SK-N-SH (cell line): ENCODE data around the gene ZNF516. TPM values are rescaled to one million over a fixed set of nuclear protein-coding genes. Genes with fewer than 3 reads are reported as not detected.

Source experiments
- CTCF ChIA-PET: fragments of 300-600, 350-600 bp; formaldehyde crosslinking; extraction: SDS; loops from one replicate; lab custom pipeline; 2021; lab: Yijun Ruan, JAX
- POLR2A ChIA-PET: fragments of 350-600 bp; sonication (Branson Sonifier 250); formaldehyde crosslinking; extraction: SDS; loops from one replicate; lab custom pipeline; 2020; ENCODE audit warnings: antibody characterized with exemption, inconsistent platforms; lab: Yijun Ruan, JAX
- DNase-seq: peaks from one replicate; pipeline ENCODE4 v3.0.0; 2012
- H2AFZ ChIP-seq: fragments of 200-600 bp; sonication (generic); 2 replicates; pipeline ENCODE4 v1.8.1; 2016; ENCODE audit warnings: antibody characterized with exemption, mild to moderate bottlenecking, low read depth
- H3F3A ChIP-seq: fragments of 200-600 bp; sonication (generic); replicated peaks from 2 replicates; pipeline ENCODE3; 2016; ENCODE audit warnings: antibody characterized with exemption, mild to moderate bottlenecking; ENCODE audit not compliant: insufficient read depth
- H3K27ac ChIP-seq, 2 experiments: fragments of 200-500 bp in 1 of 2; fragments of 200-600 bp in 1 of 2; sonication (Bioruptor generic) in 1 of 2; sonication (generic), shearing (Covaris generic) in 1 of 2; 2 replicates each; pipeline versions ENCODE4 v1.5.1 to v1.6.1; 2014 to 2016; ENCODE audit warnings: low read depth in 2 of 2, inconsistent platforms in 1 of 2, low read length in 1 of 2, mild to moderate bottlenecking in 1 of 2, mixed read lengths in 1 of 2
- H3K27me3 ChIP-seq: fragments of 200-600 bp; sonication (generic), shearing (Covaris generic); 2 replicates; pipeline ENCODE4 v1.6.1; 2016; ENCODE audit warnings: mixed run types; ENCODE audit not compliant: insufficient read depth
- H3K36me3 ChIP-seq, 2 experiments: fragments of 200-500 bp in 1 of 2; fragments of 200-600 bp in 1 of 2; sonication (Bioruptor generic) in 1 of 2; sonication (generic) in 1 of 2; replicated peaks in 1 of 2; 2 replicates each; pipeline versions ENCODE3 to v1.5.1; 2014 to 2016; ENCODE audit warnings: low read length in 1 of 2, mild to moderate bottlenecking in 1 of 2; ENCODE audit not compliant: insufficient read depth in 2 of 2, control insufficient read depth in 1 of 2
- H3K4me1 ChIP-seq, 2 experiments: fragments of 200-500 bp in 1 of 2; fragments of 200-600 bp in 1 of 2; sonication (Bioruptor generic) in 1 of 2; sonication (generic), shearing (Covaris generic) in 1 of 2; 2 replicates each; pipeline versions ENCODE4 v1.5.1 to v1.6.1; 2014 to 2016; ENCODE audit warnings: low read depth in 1 of 2, low read length in 1 of 2, mixed run types in 1 of 2; ENCODE audit not compliant: insufficient read depth in 2 of 2, control insufficient read depth in 1 of 2
- H3K4me2 ChIP-seq: fragments of 200-600 bp; sonication (generic), shearing (Covaris generic); 2 replicates; pipeline ENCODE4 v1.6.1; 2017; ENCODE audit warnings: mixed run types
- H3K4me3 ChIP-seq, 2 experiments: fragments of 200-500 bp in 1 of 2; fragments of 200-600 bp in 1 of 2; sonication (Bioruptor generic) in 1 of 2; sonication (generic), shearing (Covaris generic) in 1 of 2; 2 replicates each; pipeline versions ENCODE4 v1.5.1 to v1.8.1; 2014 to 2016; ENCODE audit warnings: low read depth in 2 of 2, inconsistent platforms in 1 of 2, low read length in 1 of 2, mild to moderate bottlenecking in 1 of 2, mixed read lengths in 1 of 2, moderate library complexity in 1 of 2
- H3K79me2 ChIP-seq: fragments of 200-600 bp; sonication (generic); 2 replicates; pipeline ENCODE4 v1.8.1; 2017; ENCODE audit warnings: mild to moderate bottlenecking; ENCODE audit not compliant: insufficient read depth
- H3K9ac ChIP-seq: fragments of 200-600 bp; sonication (generic); 2 replicates; pipeline ENCODE4 v1.6.1; 2017; ENCODE audit warnings: mixed run types
- H3K9me2 ChIP-seq: fragments of 200-600 bp; sonication (generic); 2 replicates; pipeline ENCODE4 v1.6.1; 2017; ENCODE audit warnings: mixed run types
- H3K9me3 ChIP-seq: fragments of 200-600 bp; sonication (generic); 2 replicates; pipeline ENCODE4 v1.6.1; 2017; ENCODE audit warnings: mixed run types, mild to moderate bottlenecking, moderate library complexity
- H4K20me1 ChIP-seq: fragments of 200-600 bp; sonication (generic); 2 replicates; pipeline ENCODE4 v1.6.1; 2017; ENCODE audit warnings: mild to moderate bottlenecking, mixed run types; ENCODE audit not compliant: insufficient read depth
- CHD2 ChIP-seq: fragments of 150-350 bp; IDR thresholded peaks from 2 replicates; pipeline ENCODE4 v1.6.1; 2018; ENCODE audit warnings: low read length; ENCODE audit not compliant: partially characterized antibody
- EP300 ChIP-seq, 2 experiments: IDR thresholded peaks; 2 replicates each; pipeline versions ENCODE4 v1.4.0 to v1.6.1; 2012; ENCODE audit warnings: borderline replicate concordance in 1 of 2, low read depth in 1 of 2, low read length in 1 of 2
- EZH2phosphoT487 ChIP-seq: fragments of 200-600 bp; sonication (generic); IDR thresholded peaks from 2 replicates; pipeline ENCODE4 v1.6.1; 2017; ENCODE audit warnings: low read depth, mixed run types, mild to moderate bottlenecking, antibody characterized with exemption, moderate library complexity, borderline replicate concordance
- FOXJ3 ChIP-seq: sonication (generic); formaldehyde crosslinking; IDR thresholded peaks from 2 replicates; pipeline ENCODE4 v1.5.1; 2020; ENCODE audit warnings: mild to moderate bottlenecking, missing genetic modification reagents
- MXI1 ChIP-seq: IDR thresholded peaks from 2 replicates; pipeline ENCODE4 v1.6.1; 2012; ENCODE audit warnings: mild to moderate bottlenecking, low read depth, low read length, improper control_type of control experiment
- NRF1 ChIP-seq: IDR thresholded peaks from 2 replicates; pipeline ENCODE4 v1.6.1; 2012; ENCODE audit warnings: low read depth, mild to moderate bottlenecking, low read length
- RXRA ChIP-seq: IDR thresholded peaks from 2 replicates; pipeline ENCODE4 v1.4.0; 2012; ENCODE audit warnings: low read depth, mild to moderate bottlenecking, borderline replicate concordance
- SMC3 ChIP-seq: IDR thresholded peaks from 2 replicates; pipeline ENCODE4 v1.6.1; 2012; ENCODE audit warnings: low read depth, low read length, improper control_type of control experiment
- TCF12 ChIP-seq: IDR thresholded peaks from 2 replicates; pipeline ENCODE4 v1.4.0; 2012
- YY1 ChIP-seq: IDR thresholded peaks from 2 replicates; pipeline ENCODE4 v1.4.0; 2012; ENCODE audit warnings: low read depth, mild to moderate bottlenecking
- WGBS: methylation state at CpG from one replicate; pipeline ENCODE4 v1.1.6; 2017; ENCODE audit warnings: low lambda C conversion rate; 5-methylcytosine and 5-hydroxymethylcytosine counted together
- polyA plus RNA-seq, 3 experiments: library from polyadenylated mRNA; depleted of rRNA; stranded (reverse); fragments of >200 nt; gene quantifications; 2 replicates each; pipeline ENCODE4 v1.2.3, GENCODE V29; 2012
- TF ChIP-seq, protein P1 (sequence below): fragments of 150-350 bp; IDR thresholded peaks from 2 replicates; pipeline ENCODE4 v1.6.1; 2017; ENCODE audit warnings: antibody characterized with exemption, low read length, low read depth, borderline replicate concordance
- TF ChIP-seq, protein P2 (sequence below): IDR thresholded peaks from 2 replicates; pipeline ENCODE4 v1.4.0; 2012; ENCODE audit warnings: low read depth, borderline replicate concordance
- TF ChIP-seq, protein P3 (sequence below): fragments of 150-350 bp; IDR thresholded peaks from 2 replicates; pipeline ENCODE4 v1.6.1; 2016; ENCODE audit warnings: mild to moderate bottlenecking, low read depth, low read length
- TF ChIP-seq, protein P4 (sequence below): fragments of 200-600 bp; sonication (generic); IDR thresholded peaks from 2 replicates; pipeline ENCODE4 v1.6.1; 2017; ENCODE audit warnings: antibody characterized with exemption, mild to moderate bottlenecking, moderate library complexity

Gene ZNF516
- polyA plus RNA-seq, 1 of the 3 experiments (the other 2 are of a cell fraction) = 4.4 TPM

DNA sequence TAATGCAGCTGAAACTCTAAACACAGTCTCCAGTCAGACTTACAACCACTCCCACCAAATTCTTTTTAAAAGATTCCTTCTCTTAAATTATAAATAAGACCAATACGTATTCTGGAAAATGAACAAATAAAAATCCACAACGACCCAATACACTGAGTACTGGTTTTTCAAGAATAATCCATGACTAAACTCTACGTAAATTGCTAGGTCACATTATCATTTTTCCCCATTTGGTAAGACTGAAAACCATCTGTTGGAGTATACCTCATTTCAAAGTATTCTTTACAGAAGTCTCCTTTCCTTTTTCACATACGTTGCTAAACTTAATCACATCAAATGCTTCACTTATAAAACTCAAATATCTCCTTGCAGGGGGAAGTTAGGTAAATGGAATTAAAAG, 6.0 kb downstream of the ZNF516 start:
- H3F3A ChIP-seq = peaks cover 10% of the 10 kb centered on the region
- no peak for TF ChIP-seq TCF12
- TF ChIP-seq FOXJ3 (CRISPR knock-in tag) = no peak
- TF ChIP-seq RXRA = no peak
- TF ChIP-seq, protein P1, sequence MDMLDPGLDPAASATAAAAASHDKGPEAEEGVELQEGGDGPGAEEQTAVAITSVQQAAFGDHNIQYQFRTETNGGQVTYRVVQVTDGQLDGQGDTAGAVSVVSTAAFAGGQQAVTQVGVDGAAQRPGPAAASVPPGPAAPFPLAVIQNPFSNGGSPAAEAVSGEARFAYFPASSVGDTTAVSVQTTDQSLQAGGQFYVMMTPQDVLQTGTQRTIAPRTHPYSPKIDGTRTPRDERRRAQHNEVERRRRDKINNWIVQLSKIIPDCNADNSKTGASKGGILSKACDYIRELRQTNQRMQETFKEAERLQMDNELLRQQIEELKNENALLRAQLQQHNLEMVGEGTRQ = no peak
- no peak for TF ChIP-seq SMC3
- no peak for TF ChIP-seq EZH2phosphoT487
- TF ChIP-seq, protein P2, sequence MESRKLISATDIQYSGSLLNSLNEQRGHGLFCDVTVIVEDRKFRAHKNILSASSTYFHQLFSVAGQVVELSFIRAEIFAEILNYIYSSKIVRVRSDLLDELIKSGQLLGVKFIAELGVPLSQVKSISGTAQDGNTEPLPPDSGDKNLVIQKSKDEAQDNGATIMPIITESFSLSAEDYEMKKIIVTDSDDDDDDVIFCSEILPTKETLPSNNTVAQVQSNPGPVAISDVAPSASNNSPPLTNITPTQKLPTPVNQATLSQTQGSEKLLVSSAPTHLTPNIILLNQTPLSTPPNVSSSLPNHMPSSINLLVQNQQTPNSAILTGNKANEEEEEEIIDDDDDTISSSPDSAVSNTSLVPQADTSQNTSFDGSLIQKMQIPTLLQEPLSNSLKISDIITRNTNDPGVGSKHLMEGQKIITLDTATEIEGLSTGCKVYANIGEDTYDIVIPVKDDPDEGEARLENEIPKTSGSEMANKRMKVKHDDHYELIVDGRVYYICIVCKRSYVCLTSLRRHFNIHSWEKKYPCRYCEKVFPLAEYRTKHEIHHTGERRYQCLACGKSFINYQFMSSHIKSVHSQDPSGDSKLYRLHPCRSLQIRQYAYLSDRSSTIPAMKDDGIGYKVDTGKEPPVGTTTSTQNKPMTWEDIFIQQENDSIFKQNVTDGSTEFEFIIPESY = no peak
- TF ChIP-seq YY1 = no peak
- no peak for TF ChIP-seq NRF1
- no peak for TF ChIP-seq MXI1
- TF ChIP-seq EP300 (IDR thresholded peaks at IDR 0.05; ENCODE audit: borderline replicate concordance in 1 of 2, low read depth in 1 of 2, low read length in 1 of 2) = no peak
- TF ChIP-seq CHD2 = no peak
- TF ChIP-seq, protein P3, sequence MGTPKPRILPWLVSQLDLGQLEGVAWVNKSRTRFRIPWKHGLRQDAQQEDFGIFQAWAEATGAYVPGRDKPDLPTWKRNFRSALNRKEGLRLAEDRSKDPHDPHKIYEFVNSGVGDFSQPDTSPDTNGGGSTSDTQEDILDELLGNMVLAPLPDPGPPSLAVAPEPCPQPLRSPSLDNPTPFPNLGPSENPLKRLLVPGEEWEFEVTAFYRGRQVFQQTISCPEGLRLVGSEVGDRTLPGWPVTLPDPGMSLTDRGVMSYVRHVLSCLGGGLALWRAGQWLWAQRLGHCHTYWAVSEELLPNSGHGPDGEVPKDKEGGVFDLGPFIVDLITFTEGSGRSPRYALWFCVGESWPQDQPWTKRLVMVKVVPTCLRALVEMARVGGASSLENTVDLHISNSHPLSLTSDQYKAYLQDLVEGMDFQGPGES = no peak
- TF ChIP-seq, protein P4, sequence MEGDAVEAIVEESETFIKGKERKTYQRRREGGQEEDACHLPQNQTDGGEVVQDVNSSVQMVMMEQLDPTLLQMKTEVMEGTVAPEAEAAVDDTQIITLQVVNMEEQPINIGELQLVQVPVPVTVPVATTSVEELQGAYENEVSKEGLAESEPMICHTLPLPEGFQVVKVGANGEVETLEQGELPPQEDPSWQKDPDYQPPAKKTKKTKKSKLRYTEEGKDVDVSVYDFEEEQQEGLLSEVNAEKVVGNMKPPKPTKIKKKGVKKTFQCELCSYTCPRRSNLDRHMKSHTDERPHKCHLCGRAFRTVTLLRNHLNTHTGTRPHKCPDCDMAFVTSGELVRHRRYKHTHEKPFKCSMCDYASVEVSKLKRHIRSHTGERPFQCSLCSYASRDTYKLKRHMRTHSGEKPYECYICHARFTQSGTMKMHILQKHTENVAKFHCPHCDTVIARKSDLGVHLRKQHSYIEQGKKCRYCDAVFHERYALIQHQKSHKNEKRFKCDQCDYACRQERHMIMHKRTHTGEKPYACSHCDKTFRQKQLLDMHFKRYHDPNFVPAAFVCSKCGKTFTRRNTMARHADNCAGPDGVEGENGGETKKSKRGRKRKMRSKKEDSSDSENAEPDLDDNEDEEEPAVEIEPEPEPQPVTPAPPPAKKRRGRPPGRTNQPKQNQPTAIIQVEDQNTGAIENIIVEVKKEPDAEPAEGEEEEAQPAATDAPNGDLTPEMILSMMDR = no peak
- TF ChIP-seq, all 33 proteins: peak for 0
- no peak overlapping the region for H3K4me3 ChIP-seq
- H3K9me2 ChIP-seq = no peaks in the 10 kb centered on the region
- H3K36me3 ChIP-seq = no peaks in the 10 kb centered on the region
- H3K79me2 ChIP-seq = peaks cover 31% of the 10 kb centered on the region
- ChIA-PET CTCF (no interaction called here), POLR2A (no interaction called here)
- H2AFZ ChIP-seq = no peak overlapping the region
- no peak overlapping the region for H3K4me2 ChIP-seq
- H3K27me3 ChIP-seq = no peaks in the 10 kb centered on the region; the same call in 1 of the 2 replicates
- H3K27ac ChIP-seq = no peak overlapping the region
- no peak overlapping the region for H3K9ac ChIP-seq
- peaks cover 15 to 30% of the 10 kb centered on the region in 2 experiments; a peak in 3 of 4 replicates for H3K4me1 ChIP-seq
- no peaks in the 10 kb centered on the region for H3K9me3 ChIP-seq
- no peak for DNase-seq
- 48% methylated on average over 4 of the region's 4 CpGs for WGBS
- H4K20me1 ChIP-seq = peaks cover 6% of the 10 kb centered on the region; the same call in 1 of the 2 replicates
